HuH-7.5 (cell line): Measurements from ENCODE around the gene CSHL1.
A peak's percentile ranks its signal among the peaks of the same experiment; 100 is the strongest.
"Not testable (repeated sequence)": the region's sequence is repeated elsewhere in the genome, so short reads cannot be mapped to it uniquely, and the experiment has no call there.

Experiments
- DNase-seq: peaks from one replicate; pipeline ENCODE4 v3.0.0; 2011; ENCODE audit warnings: low spot score

Gene CSHL1

GRCh38 chr17:63918305-63918704 lies 7.2 kb upstream of the CSHL1 start:
- no peak for DNase-seq

DNA sequence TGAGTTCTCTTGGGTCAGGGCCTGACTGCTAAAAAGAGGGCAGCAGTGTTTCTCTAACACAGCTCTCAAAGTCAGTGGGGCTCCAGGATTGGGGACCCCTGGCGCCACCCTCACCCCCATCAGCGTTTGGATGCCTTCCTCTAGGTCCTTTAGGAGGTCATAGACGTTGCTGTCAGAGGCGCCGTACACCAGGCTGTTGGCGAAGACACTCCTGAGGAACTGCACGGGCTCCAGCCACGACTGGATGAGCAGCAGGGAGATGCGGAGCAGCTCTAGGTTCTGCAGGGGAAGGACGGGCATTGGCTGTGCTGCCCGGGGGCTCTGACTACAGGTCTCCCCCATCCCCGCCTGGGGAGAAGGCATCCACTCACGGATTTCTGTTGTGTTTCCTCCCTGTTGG lies 6.6 kb upstream of the CSHL1 start:
- DNase-seq, result no peak

DNA sequence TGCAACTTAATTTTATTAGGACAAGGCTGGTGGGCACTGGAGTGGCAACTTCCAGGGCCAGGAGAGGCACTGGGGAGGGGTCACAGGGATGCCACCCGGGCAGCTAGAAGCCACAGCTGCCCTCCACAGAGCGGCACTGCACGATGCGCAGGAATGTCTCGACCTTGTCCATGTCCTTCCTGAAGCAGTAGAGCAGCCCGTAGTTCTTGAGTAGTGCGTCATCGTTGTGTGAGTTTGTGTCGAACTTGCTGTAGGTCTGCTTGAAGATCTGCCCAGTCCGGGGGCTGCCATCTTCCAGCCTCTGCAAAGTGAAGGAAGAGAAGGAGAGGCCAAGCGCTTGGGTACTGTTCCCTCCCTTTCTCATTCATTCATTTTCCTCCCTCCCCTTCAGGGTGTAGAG lies 6.1 kb upstream of the CSHL1 start:
- not testable (repeated sequence) for DNase-seq

DNA sequence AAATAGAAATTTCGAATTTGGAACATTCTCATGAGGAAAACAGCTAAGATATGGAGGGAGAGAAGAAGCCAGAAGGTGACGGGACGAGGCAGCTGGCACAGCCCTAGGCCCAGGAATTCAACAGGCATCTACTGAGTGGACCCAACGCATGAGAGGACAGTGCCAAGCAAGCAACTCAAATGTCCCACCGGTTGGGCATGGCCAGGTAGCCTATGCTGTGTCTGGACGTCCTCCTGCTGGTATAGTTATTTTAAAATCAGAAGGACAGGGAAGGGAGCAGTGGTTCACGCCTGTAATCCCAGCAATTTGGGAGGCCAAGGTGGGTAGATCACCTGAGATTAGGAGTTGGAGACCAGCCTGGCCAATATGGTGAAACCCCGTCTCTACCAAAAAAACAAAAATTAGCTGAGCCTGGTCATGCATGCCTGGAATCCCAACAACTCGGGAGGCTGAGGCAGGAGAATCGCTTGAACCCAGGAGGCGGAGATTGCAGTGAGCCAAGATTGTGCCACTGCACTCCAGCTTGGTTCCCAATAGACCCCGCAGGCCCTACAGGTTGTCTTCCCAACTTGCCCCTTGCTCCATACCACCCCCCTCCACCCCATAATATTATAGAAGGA lies 5.6 kb upstream of the CSHL1 start:
- no peak for DNase-seq

DNA sequence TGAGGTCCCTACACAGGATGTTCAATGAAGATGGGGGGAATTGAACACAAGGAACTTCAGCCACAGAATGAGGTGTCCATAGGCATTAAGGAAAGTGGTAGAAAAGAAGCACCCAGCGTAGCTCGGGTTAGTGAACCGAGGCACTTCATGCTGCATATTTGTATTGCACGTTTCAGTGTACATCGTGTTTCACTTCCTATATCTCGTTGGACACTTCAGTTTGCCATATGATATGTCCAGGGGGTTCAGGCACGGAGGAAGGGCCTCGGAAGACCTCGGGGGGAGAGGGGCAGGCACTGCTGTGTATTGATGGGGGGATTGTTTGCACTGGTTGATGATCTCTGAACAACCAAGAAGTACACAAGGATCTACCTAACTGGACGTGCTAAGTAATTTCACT lies 4.7 kb upstream of the CSHL1 start:
- not testable (repeated sequence) for DNase-seq

DNA sequence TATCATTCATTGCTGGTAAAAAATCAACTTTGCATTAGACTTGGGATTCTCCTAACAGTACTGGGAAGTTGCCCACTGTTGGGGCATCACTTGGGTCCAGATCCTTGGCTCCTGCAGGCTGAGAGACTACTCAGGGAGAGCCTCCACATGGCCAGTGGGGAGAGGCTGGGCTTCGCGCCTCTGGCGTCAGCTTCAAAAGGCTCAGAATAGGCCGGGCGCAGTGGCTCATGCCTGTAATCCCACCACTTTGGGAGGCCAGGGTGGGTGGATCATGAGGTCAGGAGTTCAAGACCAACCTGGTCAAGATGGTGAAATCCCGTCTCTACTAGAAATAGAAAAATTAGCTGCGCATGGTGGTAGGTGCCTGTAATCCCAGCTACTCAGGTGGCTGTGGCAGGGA lies 3.4 kb upstream of the CSHL1 start:
- DNase-seq, result no peak

DNA sequence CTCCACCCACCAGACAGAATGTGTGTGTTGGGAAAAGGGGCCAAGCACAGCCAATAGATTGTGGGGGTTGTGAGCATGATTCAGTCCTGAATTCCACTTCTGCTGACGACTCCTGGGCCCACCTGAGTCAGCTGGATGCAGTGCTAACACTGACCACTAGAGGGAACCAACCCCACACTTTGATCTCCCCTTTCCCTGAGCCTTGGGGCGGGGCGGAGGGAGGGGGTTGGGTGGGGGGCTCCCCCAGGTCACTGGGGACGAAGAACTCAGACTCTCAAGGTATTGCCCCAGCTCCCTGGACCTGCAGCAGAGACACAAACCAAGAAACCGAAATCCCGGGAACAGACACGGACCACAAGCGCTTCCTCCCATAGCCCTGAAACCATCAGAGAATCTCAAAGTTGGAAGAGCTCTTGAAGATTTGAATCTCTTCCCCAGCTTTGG lies 621 bp upstream of the CSHL1 start:
- peak; percentile 56 for DNase-seq

DNA sequence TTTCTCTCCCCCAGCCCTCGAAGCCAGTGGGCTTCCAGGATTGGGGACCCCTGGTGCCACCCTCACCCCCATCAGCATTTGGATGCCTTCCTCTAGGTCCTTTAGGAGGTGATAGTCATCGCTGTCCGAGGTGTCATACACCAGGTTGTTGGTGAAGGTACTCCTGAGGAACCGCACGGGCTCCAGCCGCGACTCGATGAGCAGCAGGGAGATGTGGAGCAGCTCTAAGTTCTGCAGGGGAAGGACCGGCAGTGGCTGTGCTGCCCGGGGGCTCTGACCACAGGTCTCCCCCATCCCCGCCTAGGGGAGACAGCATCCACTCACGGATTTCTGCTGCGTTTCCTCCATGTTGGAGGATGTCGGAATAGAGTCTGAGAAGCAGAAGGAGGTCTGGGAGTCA lies 962 bp downstream of the CSHL1 start:
- DNase-seq, result no peak

GRCh38 chr17:63909586-63909985 lies 1.5 kb downstream of the CSHL1 start:
- DNase-seq, result not testable (repeated sequence)

- not testable (repeated sequence) for DNase-seq
Measured at GRCh38 chr17:63907161-63907778, 3.8 kb downstream of the CSHL1 start.

DNA sequence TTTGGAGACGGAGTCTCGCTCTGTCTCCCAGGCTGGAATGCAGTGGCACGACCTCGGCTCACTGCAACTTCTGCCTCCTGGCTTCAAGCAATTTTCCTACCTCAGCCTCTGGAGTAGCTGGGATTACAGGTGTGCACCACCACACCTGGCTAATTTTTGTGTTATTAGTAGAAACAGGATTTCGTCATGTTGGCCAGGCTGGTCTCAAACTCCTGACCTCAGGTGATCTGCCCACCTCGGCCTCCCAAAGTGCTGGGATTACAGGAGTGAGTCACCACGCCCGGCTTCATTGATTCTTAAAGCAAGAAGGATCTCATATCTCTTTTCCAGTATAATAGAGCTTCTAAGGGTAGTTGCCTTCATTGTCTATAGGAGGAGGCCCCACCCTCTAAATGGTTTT lies 6.3 kb downstream of the CSHL1 start:
- DNase-seq, result not testable (repeated sequence)

GRCh38 chr17:63903787-63904201 lies 7.3 kb downstream of the CSHL1 start:
- not testable (repeated sequence) for DNase-seq

DNA sequence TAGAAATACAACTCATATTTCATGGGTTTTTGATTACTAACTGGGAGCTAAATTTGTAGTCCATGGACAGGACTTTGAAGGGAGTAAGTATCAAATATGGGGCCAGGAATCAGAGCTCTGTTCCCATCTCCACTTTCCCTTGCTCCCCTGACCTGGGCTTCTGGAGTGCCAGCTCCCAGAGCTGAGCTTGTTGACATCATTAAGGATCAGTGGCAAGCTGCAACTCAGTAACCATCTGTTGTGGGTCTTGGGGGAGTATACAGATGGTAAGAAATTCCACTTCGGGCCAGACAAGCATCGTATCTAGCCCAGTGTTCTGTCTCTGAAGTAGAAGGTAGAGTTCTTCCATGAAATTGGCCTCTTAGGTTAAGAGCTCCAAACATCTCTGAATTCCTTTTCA lies 9.1 kb downstream of the CSHL1 start:
- not testable (repeated sequence) for DNase-seq

DNA sequence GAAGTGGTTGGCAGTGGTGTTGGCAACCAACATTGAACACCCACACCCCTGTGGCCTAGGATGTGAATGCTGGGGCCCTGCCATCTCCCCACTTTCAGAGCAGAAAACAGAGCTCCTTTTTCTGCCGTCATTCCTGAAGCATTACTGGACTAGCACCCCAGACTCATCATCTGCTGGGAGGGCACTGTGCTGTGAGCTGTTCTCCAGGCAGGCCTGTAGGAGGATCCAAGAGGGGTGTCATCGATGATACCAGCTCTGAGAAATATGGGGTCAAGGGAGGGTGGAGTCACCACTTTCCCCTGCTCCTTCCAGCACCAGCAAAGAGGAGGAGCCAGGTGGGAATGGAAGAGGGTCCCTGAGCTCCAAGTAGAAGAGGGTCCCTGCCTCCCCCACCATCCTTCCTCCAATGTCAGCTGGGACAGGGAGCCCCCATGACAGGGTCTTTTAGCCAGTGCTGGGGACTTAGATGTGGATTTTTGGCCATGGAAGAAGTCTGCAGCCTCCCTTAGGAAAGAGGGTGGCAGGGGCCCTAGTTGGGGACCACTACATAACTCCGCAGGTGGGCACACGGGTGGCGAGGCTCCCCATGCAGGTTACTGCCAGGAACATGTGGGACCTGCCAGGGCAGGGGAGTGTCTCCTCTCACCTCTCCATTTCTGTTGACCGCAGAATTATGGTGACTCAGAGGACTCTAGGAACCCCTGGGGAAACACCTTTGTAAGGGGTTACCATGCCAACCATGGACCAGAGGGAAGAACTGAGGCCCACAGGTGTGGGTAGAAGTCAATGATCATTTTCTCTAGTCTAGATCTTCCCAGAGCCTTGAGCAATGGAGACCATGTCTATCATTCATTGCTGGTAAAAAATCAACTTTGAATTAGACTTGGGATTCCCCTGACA lies 11.9 kb downstream of the CSHL1 start:
- DNase-seq, result not testable (repeated sequence)

- not testable (repeated sequence) for DNase-seq
Measured at GRCh38 chr17:63896524-63897354, 14.3 kb downstream of the CSHL1 start, which contains the start of gene CSH1. TSS of gene CSH1 (minus strand) at chr17:63896574. CDS start at chr17:63896511, 63 bp downstream.

GRCh38 chr17:63894821-63895220 lies 16.2 kb downstream of the CSHL1 start:
- not testable (repeated sequence) for DNase-seq

DNA sequence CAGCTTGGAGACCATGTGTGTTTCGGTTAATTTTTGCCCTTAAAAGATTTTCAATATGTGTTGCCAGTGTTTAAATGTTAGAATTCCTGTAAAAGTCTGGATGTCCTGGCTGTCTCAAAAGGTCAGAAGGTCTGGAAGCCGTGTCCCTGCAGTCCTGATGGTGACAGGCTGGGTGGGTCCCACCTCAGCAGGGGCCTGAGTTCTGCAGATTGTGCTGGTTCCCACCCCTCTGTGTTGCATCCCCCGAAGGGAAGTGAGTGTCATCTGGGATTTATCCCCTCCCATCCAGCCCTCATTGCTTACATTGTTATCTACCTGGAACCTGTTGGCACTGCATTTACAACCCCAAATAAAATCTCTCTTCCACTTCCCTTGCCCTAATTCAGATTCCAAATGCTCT lies 17.0 kb downstream of the CSHL1 start:
- DNase-seq, result not testable (repeated sequence)

GRCh38 chr17:63892316-63893037 lies 18.6 kb downstream of the CSHL1 start:
- DNase-seq, result not testable (repeated sequence)

- DNase-seq, result not testable (repeated sequence)
Measured at GRCh38 chr17:63889026-63889848, 21.8 kb downstream of the CSHL1 start.

GRCh38 chr17:63885119-63885518 lies 25.9 kb downstream of the CSHL1 start:
- DNase-seq, result not testable (repeated sequence)
